GM19025 (cell line): ENCODE results near the gene RAB11FIP3.
"Not testable (repeated sequence)": the region's sequence is repeated elsewhere in the genome, so short reads cannot be mapped to it uniquely, and the experiment has no call there.

Source experiments
- ATAC-seq: cut with Tn5 transposase; IDR thresholded peaks from one replicate; pipeline ENCODE4 v1.9.1; 2021; ENCODE audit warnings: mild to moderate bottlenecking, low read depth, moderate library complexity; ENCODE audit not compliant: unreplicated experiment

The RAB11FIP3 gene

DNA sequence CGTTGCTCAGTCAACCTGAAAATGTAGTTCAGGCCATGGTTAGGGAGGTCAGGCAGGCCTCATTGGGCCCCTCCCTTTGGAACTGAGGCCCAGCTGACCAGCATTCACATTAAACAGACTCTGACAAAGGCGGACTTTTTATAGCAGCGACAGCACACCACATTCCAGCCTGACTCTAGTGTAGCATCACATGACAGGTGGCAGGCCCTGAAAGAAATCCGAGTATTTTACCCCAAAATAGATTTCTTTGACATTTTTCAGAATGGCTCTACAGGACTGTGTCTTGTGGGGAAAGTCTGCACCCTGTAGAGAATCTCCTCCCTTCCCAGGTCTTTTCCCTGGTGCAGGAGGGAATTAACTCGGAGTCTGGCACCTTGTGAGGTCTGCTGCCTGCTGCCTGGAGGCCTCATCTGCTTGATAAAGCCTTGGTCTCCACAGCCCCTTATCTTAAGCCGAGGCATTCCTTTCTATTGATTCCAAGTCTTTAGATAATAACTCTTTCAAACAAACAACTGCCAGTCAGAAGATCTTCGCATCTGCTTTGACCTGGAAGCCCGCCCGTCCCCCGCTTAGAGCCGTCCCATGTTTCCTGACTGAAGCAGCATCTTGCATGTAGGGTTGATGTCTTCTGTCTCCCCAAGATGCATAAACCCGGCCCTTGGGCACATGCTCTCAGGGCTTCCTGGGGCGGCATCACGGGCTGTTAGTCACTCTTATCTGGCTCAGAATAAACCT, 58.1 kb downstream of the RAB11FIP3 start:
- ATAC-seq: no peak

DNA sequence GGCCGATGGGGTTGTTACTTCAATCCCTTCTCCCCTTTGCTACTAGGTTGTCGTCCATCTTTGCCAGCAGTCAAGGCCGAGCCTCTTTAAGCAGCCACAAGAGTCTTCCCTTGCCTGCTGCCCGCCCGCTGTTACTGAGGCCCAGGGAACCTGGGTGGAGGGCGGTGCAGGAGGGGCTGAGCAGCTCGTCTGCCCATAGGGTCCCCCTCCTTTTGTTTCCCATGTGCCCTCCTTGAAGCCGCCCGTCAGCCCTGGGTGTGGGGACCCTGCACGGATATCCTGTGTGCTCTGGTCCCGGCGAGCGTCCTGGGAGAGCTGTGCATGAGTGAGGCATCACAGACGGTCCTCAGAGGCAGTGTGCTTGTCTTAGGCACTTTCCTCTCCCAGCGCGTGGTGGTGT, 64.2 kb downstream of the RAB11FIP3 start:
- ATAC-seq: no peak

DNA sequence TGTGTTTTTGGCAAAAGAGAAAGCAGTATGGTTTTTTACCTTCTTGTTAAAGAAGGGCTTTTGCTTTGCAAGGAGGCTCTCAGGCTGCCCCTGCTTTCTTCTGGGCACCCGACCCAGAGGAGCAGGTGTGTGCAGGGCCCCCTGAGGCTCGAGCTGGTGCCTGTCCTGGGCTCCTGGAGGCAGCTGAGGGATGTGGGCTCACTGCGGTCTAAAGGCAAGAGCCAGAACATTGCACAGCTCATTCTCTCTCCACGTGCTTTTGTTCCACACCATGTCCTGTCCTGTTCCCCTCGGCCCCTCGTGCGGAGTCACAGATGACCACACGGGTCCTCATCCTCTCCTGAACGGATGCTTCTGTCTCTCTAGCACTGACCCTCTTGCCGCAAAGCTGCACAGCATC, 65.3 kb downstream of the RAB11FIP3 start:
- no peak for ATAC-seq

DNA sequence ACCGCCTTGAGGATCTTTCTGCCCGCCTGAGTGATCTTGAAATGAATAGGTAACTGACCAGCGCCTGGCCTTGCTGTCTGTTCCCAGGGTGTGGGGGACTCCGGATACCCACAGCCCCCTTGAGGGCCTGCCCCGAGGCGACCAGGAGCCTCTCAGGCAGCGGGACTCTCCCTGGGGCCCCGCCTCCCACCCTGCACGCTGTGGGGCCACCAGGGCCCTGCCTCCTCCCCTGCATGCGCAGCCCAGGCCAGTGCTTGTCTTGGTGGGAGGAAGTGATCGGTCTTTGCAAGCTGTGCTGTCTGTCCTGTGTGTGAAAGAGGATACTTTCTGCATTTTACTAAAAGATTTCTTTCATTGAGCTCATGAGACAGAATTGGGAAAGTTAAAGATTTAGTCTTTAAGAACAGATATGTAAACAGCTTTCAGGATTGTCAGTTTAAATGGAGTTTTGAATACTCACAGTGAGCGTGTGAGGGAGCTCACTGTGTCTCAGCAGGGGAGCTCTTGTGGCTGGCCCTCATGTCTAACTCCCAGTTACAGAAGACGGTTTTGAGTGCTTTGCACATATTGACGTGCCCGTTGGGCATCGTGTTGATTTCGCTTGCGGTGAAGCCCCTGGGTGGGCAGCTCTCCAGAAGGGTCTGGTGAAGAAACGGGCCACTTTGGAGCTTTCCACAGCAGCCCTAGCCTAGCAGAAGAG, 65.9 kb downstream of the RAB11FIP3 start:
- ATAC-seq: no peak

DNA sequence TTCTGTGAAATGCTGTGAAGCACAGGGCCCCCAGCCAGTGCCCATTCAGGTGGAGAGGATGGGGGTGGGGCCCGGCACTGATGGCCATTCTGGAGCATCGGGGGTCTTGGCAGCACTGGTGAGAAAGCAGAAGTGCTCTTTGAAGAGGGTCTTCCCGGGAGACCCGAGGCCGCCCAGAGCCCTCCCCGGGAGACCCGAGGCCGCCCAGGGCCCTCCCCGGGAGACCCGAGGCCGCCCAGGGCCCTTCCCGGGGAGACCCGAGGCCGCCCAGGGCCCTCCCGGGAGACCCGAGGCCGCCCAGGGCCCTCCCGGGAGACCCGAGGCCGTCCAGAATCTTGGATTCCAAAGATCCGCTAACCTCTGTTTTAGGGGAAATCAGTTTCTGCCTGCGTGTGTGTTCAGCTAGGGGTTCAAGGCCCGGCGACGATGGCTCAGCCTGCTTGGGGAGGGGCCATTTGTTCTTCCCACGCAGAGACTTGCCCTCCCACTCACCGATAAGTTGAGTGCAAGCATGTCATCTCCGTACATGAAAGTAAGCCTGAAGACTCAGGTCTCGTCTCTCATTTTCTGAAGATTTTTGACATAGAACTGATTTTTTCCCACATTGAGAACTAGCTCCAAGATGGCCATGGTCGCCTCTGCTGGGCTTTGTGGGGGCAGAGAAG, 66.9 kb downstream of the RAB11FIP3 start:
- no peak for ATAC-seq

DNA sequence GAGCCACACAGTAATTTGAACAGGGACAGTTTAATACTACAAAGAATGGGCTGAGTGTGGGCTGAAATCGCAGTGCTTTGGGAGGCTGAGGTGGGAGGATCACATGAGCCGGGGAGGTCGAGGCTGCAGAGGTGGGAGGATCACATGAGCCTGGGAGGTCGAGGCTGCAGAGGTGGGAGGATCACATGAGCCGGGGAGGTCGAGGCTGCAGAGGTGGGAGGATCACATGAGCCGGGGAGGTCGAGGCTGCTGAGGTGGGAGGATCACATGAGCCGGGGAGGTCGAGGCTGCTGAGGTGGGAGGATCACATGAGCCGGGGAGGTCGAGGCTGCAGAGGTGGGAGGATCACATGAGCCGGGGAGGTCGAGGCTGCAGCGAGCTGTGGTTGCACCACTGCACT, 69.2 kb downstream of the RAB11FIP3 start:
- not testable (repeated sequence) for ATAC-seq

DNA sequence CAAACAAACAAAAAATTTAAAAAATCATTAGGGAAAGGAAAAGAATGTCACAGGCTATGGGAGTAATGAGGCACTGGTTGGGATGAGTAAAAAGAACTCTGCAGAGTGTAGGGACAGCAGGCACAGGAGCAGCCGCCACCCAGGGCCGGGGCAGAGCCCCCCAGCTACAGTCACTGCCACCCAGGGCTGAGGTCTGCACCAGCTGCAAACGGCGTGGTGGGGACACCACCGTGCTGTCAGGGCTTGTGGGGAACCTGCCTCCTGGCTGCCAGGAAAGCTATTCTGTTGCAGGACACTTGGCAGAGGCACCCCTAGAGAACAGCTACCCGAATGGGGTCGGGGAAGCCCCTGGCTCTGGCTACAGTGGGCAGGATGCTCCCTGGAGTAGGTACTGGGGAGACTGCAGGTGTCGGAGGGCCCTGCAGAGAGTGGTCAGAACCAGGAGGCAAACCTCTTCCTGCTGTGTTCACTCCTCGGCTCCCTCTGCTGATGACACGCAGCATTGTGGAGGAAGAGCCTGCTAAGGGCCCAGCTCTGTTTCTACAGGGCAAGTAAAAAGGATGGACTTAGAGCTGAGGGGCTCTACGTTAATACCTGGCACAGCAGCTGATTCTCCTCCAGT, 69.8 kb downstream of the RAB11FIP3 start:
- no peak for ATAC-seq

DNA sequence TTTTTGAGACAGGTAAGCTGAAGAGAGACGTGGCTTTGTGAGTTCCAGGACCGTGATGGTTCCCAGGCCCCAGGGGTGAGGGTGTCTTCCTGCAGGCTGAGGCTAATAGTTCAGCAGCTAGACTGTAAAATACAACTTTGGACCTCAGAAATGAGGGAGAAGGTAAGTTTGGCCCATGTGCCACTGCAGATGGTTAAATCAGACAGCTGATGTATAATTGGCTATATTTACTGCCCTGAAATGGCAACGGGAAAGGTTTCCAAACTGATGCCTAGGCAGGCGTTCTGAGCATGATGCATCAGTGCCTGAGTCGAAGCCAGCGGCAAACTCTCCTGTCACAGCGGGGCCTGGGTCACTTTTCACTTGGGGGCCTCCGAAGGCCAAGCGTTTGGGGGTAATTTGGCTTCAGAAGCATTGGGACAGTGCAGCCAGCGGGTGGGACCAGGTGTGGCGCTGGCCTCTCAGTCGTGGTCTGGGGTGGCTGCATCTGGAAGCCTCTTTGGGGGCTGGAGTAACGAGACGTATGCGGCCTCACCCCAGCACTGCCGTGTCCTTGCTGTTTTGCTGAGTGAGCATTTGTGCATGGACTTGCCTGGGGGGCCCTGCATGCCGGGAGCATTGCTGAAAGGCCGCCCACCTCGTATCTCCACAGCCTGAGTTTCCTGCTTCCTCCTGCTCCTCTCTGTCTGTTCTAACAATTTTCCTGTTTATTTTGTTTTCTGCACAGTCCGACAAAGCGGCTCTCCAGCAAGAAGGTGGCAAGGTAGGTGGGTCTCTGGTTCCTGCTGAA, 70.8 kb downstream of the RAB11FIP3 start:
- ATAC-seq: no peak

DNA sequence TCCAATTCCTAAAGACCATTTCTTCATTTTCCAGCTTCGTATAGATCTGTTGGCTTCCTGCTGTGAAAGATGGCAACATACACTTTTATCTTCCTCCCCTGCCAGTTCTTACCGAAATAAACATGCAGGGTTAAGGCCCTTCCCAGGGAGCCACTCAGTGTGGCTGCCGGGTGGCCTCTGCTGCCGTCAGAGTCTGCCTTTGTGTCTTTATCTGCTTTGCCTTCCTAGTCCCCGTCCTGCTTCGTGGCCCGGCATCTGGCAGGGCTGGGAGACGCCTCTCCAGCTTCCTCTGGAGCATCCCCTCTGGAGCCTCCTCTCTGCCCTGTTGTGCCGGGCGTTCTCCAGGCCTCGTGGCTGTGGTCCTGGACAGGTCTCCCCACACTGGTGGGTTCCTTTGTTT, 71.8 kb downstream of the RAB11FIP3 start:
- ATAC-seq: no peak

DNA sequence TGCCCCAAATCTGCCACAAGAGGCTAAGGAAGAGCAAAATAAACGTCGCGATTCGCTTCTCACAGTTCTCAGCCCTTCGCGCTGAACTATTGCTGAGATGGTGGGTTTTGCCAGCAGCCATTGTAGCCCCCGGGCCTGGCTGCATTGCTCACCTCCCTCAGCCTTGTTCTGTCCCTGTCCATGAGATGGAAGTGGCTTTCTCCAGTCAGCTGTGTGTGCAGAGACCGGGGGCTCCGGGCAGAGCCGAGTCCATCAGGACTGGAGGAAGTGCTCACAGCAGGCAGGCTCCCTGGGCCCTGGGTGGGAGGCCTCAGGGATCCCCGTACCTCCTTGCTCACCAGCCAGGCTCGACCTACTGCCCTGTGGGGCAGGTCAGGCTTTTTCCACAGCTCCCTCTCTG, 74.5 kb downstream of the RAB11FIP3 start:
- no peak for ATAC-seq

DNA sequence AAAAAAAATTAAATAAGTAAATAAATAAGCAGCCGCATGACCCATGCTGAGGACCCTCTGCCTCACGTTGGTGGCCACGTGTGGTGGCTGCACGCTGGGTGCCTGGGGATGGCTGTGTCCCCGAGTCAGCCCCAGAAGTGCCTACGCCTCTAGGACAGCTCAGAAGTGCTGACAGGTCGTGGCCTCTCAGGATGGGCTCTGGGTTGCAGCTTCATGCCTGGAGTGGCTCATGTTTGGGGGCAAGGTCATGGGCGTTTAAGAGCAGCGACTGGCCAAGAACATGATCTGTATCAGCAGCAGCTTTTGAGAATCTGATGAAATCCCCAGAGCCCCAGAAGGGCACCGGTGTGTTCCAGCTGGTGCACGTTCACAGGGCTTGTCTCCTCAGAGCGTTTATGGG, 75.3 kb downstream of the RAB11FIP3 start:
- ATAC-seq: no peak

DNA sequence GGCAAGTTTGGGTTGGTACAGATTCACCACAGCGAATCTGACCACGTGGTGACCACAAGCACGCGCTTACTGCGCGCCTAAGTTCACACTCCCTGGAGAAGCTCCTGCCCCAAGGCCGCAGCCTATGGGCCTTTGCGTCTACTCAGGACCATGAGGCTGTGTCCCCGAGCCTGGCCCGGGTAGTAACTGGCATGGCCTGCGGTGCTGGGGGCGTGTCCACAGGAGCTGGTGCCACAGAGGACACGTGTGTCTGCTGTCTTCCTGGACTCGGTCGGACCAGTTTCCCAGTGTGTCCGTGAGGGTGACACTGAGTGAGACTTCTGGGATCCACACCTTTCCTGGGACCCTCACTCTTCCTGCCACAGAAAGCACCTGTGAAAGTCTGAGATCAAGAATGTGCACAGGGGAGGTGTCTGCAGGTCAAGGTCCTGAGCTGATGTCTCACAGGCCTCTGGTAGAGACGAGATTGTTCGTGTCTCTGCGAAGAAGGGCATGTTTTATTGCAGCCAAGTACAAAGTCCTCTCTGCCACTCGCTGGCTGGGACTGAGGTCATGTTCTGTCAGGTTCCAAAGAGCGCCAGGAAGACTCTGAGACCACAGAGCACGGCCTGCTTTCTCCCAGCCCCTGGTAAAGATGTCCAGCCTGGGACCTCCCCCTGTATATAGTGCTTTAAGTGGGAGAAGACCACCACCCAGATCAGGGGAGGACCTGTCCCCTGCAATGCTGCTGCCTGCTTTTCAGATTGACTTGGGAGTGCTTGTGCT, 76.9 kb downstream of the RAB11FIP3 start:
- ATAC-seq: no peak

DNA sequence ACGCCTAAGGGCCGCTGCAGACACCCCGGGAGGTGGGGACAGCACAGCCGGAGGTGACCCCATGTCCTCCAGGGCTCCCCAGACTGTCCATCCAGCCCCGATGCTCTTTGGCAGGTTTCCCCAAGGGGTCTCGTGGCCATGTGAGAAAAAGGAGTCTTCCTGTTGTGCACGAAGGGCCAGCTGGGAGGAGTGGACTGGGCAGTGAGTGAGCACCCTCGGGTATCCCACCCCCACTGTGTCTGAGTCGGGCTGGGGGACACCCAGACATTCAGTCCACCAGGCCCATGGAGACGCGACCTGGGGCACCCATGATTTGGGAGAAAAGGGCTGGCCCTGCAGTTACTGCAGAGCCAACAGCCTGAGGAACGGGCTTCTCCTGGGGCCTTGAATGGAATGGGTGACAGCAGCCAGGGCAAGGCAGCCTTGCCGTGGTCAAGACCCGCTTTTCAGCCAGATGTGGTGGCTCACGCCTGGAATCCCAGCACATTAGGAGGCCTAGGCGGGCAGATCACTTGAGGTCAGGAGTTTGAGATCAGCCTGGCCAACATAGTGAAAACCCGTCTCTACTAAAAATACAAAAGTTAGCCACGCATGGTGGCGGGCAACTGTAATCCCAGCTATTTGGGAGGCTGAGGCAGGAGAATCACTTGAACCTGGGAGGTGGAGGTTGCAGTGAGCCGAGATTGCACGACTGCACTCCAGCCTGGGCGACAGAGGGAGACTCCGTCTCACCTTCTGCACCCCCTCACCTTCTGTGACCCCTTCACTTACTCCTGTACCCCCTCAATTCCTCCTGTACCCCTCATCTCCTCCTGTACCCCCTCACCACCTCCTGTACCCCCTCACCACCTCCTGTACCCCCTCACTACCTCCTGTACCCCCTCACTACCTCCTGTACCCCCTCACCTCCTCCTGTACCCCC, 78.0 kb downstream of the RAB11FIP3 start:
- ATAC-seq: no peak

DNA sequence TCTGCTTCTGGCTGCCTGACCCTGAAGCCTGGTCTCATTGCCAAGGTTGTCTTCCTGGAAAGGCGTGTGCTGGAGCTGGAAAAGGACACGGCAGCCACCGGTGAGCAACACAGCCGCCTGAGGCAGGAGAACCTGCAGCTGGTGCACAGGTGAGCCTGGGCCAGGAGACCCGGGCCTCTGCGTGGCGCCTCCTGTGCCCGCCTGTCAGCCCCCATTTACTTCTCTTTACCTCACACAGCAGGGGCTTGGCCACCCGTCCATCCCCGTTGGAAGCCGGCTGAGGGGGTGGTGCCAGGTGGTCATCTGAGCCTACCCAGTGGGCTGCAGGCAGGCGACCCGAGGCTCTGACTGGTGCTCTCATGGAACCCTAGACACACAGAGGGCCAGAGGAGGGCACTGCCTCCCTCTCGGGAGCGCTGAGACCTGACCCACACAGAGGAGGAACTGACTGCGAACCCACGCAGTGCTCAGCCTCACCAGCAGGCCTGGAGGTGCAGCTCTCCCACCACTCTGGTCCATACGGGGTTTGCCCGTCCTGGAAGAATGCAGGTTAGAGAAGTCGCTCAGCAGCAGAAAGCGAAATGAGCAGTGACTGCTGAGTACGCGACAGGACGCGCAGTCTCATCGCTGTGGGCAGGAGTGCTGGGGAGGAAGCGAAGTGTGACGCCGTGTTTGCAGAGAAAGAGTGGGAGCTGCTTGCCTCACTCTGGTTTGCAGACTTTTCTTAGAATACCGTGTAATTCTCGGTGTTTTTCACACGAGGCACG, 80.2 kb downstream of the RAB11FIP3 start:
- ATAC-seq: no peak

DNA sequence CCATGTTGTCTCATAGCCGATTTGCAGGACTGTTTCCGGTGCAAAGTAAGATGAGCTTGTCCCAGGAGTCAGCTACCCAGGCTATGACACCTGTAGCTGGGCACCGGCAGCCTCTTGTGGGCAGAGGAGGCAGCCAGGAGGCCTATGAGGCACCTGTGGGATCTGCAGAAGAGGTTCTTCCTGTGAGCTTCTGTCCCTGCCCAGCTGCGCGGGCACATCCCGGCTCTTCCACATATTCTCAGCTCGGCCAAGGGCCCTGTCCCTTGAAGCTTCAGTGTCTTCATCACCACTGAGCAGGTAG, 80.7 kb downstream of the RAB11FIP3 start:
- no peak for ATAC-seq

DNA sequence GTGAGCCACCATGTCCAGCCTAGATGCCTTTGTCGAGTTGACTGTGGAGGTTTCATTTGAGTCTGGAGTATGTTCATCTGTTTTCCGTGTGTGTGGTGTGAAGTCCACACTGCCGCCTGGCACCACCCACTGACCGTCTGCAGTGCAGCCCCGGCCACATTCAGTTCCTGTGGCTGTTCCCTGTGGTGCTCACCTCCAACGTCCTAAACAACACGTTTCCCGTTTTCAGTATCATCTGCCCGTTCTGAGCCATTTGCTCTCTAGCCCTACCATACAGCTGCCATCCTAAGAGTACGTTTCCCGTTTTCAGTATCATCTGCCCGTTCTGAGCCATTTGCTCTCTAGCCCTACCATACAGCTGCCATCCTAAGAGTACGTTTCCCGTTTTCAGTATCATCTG, 82.1 kb downstream of the RAB11FIP3 start:
- ATAC-seq: not testable (repeated sequence)

DNA sequence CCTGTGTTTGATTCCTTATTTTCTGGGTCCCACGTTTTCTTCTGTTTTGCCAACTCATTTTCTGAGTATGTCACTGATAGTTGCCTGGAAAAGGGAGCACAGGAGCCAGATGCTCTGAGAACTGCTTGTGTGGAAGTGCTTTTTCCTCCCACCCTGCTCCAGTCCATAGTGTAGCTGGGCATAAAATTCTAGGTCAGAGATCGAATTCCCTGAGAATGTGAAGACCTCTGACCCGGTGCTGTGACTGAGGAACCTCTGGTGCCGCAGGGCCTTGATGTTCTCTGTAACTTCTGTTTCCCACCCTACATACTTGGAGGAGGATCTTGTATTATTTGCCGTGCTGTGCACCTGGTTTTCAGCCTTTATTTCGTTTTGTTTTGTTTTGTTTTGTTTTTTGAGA, 82.5 kb downstream of the RAB11FIP3 start:
- ATAC-seq: no peak
